HG03571 (cell line): ENCODE results near the gene CD40LG.

ENCODE experiments used
- ATAC-seq: cut with Tn5 transposase; IDR thresholded peaks from one replicate; pipeline ENCODE4 v1.9.1; 2021; ENCODE audit not compliant: unreplicated experiment

Gene CD40LG

DNA sequence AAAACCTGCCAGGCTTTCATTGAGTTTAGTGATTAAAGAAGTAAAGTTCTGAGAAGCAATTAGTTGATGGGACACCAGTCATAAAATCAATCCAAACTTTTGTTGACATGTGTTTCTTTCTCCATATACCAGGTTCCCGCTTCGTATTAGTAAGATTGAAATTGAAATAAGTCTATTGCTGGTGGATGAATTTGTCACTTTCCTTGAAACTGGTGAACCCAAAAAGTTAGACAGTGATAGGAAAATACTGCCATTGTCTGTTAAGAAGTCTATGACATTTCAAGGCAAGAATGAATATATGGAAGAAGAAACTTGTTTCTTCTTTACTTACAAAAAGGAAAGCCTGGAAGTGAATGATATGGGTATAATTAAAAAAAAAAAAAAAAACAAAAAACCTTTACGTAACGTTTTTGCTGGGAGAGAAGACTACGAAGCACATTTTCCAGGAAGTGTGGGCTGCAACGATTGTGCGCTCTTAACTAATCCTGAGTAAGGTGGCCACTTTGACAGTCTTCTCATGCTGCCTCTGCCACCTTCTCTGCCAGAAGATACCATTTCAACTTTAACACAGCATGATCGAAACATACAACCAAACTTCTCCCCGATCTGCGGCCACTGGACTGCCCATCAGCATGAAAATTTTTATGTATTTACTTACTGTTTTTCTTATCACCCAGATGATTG, at the start of gene CD40LG:
TSS of gene CD40LG (plus strand) at position 482 of the 684 bp plus-strand sequence. CDS start at position 573, 91 bp downstream.
- ATAC-seq: no peak

DNA sequence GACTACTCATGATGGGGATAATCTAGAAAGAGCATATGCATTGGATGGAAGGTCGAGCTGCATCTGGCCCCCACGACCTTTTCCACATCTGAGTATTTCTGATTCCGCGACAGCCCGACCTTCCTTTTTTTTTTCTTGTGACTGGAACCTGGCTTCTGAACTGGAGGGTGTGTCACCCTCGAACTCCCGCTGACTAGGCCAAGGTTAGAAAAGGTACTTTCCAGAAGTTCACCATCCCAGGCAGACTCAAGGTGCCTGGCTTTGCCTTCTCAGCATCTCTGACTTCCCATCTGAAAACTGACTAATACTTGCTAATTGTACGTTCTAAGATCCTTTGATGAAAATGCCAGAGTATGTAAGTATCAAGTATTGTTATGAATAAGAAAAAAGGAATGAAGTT, 49.3 kb upstream of the CD40LG start:
- ATAC-seq: no peak

DNA sequence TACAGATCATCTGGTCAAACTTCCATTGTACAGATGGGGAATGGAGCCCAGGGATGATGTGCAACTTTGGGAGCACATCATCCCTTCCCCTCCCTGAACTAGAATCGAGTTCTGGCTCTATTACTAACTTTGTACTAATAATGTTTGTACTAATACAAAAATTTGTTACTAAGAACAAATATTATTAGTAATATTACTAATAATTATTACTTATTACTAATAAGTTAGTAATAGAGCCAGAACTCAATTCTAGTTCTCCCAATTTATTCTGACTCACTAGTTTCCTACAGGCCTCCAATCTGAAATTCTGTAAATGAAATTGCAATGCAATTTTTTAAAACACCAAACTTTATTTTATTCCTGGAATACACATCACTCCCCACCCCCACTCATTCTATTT, 47.9 kb upstream of the CD40LG start:
- ATAC-seq: no peak

DNA sequence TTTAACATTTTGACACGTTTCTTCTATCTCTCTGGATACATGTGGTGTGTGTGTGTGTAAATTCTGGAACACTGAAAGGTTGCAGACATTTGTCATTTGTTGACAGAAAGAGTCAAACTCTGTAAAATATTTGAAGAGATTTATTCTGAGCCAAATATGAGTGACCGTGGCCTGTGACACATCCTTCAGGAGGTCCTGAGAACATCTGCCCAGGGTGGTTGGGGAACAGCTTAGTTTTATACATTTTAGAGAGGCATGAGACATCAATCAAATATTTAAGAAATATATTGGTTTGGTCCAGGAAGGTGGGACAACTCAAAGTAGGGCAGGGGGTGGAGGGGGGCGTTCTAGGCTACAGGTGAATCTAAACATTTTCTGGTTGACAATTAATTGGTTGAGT, 40.7 kb upstream of the CD40LG start:
- no peak for ATAC-seq

DNA sequence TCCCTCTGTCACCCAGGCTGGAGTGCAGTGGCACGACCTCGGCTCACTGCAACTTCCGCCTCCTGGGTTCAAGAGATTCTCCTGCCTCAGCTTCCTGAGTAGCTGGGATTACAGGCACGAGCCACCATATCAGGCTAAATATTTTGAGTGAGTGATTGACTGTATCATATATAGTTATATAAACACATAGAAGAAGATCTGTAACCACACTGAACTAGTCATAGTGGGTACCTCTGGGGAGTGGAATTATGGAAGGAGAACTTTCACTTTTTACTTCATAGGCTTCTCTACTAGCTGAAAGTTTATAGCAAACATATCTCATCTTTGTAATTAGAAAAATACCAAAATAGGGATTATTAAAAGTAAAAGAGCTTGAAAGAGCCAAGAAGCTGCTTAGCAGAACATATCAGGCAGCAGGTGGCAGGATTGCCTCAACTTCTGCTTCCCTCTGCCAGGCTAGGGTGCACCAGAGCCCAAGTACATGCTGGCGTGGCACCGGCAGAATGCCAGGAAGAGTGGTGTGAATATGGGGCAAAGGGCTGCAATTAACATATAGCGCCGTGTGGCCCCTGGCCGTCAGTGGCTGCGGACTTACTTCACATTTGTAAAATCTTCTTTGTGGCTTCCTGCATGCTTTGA, 39.5 kb upstream of the CD40LG start:
- no peak for ATAC-seq

DNA sequence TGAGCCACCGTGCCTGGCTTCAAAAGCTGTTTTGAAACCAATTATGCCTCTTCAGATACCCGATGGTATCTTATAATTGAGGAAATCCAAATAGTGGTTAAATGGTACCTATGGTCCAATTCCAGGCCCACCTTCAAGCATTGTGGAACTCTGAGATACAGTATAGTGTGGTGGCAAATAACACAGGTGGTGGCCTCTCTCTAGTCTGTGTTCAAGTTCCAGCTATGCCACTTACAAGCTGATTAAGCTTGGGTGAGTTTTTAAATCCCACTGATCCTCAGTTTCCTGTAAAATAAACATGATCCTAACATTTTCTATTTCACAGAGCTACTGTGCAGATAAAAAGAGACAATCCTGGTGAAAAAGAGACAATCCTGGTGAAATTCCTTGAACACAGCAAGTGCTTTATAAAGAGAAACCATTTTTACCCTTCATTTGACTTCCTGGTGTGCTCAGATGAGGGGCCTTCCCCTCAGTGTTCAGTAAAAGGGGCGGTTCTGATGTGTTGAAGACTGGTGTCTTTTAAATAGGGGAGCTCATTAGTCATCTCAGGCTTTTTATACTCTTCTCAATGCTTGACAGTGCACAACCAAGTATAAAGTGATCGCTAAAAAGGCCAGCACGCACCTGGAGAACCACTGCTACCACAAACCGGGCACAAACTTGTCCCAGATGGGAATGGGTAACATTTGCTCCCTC, 30.8 kb upstream of the CD40LG start:
- peak; percentile 74 for ATAC-seq

DNA sequence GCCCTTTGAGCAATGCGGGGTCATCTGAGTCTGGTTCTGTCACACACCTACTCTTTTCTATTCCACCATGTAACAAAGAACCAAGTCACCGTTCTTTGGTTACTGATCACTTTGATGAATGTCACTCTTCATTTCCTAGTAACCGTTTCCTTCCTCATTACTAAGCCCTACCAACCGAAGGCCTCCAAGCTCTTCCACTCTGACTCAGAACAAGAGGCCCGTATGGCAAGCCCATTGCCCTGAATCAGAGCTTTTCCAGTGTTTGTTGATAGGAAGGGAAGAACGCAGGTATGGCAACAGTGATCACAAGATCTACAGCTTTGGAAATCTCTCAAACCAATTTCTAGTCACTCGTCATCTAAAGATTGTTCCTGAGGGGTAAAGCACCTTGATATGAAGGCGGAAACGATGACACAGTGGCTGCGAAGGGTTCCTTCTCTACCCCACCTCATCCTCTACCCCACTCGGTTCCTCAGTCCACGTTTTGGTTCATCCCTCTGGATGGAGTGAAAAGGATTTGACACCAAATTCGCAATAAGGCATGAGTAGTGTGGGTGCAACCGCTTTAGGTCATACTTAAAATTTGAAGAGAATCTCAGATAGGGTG, 28.0 kb upstream of the CD40LG start:
- ATAC-seq: no peak

DNA sequence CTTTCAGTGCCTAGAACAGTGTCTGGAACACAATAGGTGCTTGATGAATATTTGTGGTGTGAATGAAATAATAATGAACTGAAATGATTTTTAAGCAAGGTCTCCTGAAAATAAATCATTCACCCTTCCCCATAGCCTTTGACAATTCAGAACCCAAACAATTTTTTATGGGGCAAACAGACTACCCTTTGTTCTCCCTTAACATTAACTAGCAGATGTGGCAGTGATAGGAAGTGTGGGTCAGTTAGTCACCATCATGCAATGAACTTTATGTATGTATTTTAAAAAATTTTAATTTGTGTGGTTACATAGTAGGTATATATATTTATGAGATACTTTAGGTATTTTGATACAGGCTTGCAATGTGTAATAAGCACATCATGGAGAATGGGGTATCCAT, 27.2 kb upstream of the CD40LG start:
- ATAC-seq: no peak

DNA sequence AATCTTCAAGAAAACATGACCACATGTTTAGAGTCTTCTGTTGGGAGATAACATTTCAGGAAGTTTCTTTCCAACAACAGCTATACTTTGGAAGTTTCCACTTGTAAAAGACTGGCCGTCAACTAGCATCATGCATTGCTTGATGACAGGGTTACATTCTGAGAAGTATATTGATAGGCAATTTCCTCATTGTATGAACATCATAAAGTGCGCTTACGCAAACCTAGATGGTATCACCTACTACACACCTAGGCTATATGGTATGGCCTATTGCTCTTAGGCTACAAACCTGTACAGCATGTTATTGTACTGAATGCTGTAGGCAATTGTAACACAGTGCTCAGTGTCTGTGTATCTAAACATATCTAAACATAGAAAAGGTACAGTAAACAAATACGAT, 25.4 kb upstream of the CD40LG start:
- ATAC-seq: no peak

DNA sequence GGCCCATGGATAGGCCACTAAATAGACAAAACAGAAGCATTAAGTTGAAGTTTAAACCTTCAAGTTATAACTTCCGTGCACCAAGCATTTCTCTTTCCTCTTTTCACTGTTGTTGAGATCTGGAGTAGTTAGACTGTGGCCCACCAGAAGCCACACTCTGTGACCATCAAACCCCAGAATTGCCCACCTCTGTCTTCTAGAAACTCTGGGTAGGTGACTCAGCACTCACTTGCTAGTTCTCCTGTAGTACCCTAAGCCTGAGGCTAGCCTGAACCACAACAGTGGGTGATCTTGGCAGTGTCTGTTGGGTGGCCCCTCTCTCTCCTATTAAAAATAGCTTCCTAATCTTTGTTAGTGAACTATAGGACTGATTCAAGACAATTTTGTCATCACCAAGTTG, 24.6 kb upstream of the CD40LG start:
- no peak for ATAC-seq

DNA sequence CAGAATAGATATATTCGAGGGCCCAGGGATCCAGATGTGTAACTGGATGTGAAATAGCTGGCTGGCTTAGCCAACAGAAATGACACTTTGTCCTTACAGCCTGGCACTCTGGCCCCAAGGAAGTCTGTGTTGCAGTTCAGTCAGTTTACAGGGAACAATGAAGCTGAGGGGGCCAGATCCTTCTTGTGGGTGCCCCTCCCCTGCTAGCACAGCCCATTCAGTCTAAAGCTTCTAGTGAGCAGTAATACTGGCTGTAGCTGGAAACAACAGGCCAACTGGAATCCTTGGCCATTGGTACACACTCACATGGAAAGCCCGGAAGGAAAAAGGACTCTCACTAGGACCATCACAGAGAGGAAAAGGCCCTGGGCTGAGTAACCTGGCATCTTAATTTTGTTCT, 22.7 kb upstream of the CD40LG start:
- ATAC-seq: no peak

DNA sequence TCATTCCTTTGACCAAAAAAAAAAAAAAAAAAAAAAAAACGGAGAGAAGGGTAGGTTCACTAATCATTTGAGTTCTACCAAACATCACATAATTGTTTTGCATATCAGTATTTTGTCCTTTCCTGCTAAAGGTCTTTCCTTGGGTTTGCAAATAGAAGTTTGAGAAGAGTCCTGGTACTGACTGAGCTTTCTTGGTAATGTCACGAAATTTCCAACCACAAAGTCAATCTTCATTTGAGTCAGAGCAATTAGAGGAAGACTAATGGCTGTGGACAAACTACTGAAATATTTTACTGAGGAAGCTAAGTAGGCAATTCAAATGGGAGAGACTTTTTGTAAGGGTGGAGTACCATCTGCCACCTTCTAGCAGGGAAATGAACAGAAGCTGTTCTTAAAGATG, 21.7 kb upstream of the CD40LG start:
- no peak for ATAC-seq

DNA sequence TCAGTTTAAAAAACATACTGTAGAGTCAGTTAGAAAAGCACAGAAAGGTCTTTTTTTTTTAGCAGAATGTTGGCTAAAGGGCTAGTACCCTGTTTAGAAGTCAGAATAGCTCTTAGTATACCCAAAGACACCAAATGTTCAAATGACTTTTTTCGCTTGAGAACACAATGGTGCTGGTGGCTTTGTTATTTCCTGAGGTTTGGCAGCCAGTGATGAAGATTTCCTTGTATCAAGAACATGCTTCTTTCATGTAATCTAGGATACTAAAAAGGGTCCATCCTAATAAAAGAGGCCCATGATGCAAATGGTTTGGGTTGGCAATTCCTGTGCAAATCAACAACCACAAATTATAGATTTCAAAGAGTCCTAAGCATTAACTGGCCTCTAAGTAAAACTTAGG, 21.1 kb upstream of the CD40LG start:
- no peak for ATAC-seq

DNA sequence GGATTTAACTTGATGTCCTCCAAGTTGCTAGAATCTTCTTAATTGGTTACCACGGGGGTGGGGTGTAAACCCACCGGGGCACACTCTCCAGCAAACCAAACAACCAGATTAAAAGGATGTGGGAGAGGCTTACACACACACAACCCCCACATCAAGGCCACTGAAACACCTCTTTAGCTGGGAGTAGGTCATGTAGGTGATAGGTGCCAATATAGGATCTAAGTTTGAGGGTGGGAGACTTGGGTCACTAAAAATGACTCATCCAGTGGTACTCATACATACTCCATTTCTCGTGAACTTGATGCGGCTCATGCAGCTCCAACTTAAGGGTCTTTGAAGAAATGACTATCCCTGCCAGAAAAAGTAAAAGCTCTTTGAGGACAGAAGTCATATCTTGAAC, 20.5 kb upstream of the CD40LG start:
- ATAC-seq: no peak

DNA sequence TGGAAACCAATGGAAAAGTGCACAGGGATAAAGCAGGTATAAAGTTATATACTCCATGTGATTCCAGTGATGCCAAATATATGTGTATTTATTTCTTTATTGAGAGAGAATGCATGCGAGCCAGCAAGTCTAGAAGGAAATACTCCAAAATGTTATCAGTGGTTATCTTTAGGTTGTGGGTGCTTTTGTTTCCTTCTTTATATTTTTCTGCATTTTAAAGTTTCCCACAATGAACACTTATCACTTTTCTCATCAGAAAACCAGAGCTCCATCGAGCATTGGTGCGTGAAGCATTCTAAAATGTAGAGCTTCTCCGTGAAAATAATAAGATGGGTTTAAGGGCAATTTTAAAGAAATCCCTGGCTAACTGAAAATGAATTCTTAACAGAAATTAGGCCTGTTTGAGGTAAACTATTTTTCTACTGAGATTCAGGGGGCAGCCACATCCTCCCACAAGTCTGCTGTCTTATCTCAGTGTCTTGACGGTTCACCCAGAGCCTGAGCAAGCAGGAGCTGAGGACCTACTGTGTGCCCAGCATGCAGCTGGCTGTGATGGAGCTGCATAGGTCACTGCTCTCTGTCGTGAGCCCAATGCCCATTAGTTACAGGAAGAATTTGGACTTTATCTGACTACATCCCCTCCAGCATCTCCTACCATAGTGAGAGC, 18.7 kb upstream of the CD40LG start:
- no peak for ATAC-seq

DNA sequence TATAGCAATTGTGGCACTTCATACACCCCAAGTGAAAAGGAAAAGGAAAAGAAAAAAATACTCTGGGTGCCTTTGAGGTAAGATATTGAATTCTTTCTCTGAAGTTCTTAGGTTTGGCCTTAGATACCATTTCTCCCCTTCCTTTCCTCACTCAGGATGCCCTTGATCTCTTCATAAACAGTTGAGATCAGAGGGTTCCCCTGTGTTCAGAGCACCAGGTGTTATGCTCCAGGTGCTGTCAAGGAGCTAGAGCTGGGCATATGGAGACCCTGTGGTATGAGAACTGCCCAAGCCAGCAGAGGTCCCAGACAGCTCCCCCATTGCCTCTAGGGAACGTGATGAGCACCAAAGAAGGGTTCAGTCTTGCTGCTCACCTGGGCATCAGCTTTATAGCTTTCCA, 17.1 kb upstream of the CD40LG start:
- ATAC-seq: no peak

DNA sequence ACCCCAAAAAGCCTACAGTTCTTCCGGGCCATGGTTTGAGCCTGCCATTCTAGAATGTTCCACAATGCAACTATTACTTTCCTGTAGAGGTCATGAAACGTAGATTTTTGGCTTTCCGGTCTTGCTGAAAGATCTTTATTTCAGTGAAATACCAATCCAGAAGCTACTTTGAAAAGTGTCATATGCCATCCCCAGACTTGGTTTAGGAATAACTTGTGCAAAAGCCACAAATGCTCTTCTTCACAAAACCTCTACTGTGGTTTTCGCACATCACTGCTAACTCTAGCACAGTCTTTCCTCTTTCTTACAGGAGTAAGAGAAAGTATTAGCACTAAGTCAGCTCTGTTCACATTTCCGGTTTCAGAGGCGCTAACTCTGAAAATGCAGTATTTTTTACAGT, 12.7 kb upstream of the CD40LG start:
- ATAC-seq: no peak

DNA sequence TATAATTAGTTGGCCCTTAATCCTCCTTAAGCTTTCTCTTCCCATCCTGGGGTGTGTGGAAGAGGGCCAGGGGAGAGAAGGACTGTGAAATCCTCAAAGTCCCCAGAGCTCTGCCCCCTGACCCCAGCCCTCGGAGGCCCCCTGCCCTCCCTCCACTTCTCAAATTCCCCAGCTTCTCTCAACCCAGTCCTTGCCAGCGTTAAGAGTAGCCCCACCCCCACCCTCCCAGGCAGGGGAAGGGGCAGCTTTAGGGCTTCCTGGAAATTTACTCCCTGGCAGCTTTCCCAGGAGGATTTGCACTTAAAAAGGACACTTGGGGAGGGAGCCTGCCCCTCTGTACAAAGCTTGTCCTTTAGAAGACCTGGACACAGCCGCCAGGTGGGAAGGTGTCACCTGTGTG, 11.8 kb upstream of the CD40LG start:
- ATAC-seq: no peak

DNA sequence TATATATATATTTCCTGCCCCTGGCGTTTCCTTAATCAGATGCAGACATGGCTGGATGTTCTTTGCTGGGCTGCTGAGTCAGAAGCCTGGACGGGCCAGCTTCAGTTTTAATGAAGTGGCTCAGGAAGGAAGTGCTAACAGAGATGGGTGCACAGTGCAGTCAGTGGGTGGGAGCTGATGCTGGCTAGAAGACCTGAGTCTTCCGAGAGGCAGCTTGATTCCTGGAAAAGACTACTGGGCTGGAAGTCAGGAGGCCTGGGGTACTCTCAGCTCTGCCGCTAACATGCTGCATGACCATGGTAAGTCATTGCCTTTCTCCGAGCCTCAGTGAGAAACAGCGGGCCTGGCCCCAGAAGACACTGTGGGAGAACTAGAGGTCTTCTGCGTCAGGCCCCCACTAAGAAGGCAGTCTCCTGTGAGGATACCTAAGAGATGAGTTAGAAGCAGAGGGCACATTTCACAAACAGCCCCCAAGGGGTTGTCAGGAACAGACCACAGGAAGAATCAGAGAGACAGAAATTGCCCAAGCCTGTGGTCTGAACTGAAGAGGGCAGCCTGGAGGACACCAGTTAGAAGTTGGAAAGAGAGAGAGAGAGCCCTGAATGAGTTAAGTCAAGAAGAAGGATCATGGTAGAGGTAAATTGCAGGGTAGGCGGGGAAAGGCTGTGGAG, 8.3 kb upstream of the CD40LG start:
- no peak for ATAC-seq

DNA sequence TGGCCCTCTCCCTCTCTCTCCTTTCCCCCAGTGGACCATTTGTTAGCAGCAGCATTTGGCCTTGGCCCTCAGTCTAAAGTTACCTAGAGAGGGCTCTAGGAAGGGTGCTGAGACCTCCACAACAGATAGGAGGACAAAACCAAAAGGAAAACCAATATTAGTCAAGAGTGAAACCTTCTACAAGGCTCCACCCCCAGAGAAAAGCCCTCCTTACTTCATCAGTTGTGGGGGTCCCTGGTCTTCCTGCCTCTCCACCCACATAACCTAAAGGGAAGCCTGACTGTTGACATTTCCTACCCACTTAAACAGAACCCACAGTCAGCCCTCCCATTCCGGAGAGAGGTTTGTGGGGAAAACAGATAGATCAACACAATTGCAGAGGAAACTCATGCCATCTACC, 4.7 kb upstream of the CD40LG start:
- no peak for ATAC-seq
